Stimulated activated CD8-positive, alpha-beta memory T cell treated with anti-CD3 and anti-CD28 coated beads, Interleukin-15, amount 100 ng/mL, for 1 hour (primary cell): Measurements from ENCODE around the gene NREP.

ENCODE experiments used
- DNase-seq: peaks from one replicate; pipeline ENCODE4 v3.0.0-alpha.2; 2020; ENCODE audit warnings: low read depth

NREP gene

GRCh38 chr5:111765613-111766571 is 8.9 kb upstream of the NREP start:
- no peak for DNase-seq

GRCh38 chr5:111764019-111764418 is 7.0 kb upstream of the NREP start:
- DNase-seq, result no peak

- DNase-seq, result no peak
Observed at GRCh38 chr5:111762895-111763294, 5.9 kb upstream of the NREP start.

GRCh38 chr5:111758284-111758628 is 1.3 kb upstream of the NREP start:
- no peak for DNase-seq

GRCh38 chr5:111757355-111758283 is 625 bp upstream of the NREP start:
- peak; percentile 51 for DNase-seq

- DNase-seq, result no peak
Observed at GRCh38 chr5:111755942-111756381, 1.0 kb downstream of the NREP start.

- DNase-seq, result no peak
Observed at GRCh38 chr5:111755345-111755941, 1.6 kb downstream of the NREP start.

- no peak for DNase-seq
Observed at GRCh38 chr5:111753884-111754589, 3.0 kb downstream of the NREP start.

- no peak for DNase-seq
Observed at GRCh38 chr5:111752426-111752965, 4.5 kb downstream of the NREP start.

- DNase-seq, result no peak
Observed at GRCh38 chr5:111749303-111750026, 7.5 kb downstream of the NREP start.

- no peak for DNase-seq
Observed at GRCh38 chr5:111748304-111748763, 8.7 kb downstream of the NREP start.

GRCh38 chr5:111747337-111747736 is 9.7 kb downstream of the NREP start:
- DNase-seq, result no peak

- no peak for DNase-seq
Observed at GRCh38 chr5:111746791-111747190, 10.2 kb downstream of the NREP start.

GRCh38 chr5:111745075-111745739 is 11.8 kb downstream of the NREP start:
- DNase-seq, result no peak

- no peak for DNase-seq
Observed at GRCh38 chr5:111744455-111744854, 12.5 kb downstream of the NREP start.

GRCh38 chr5:111743988-111744387 is 13.0 kb downstream of the NREP start:
- DNase-seq, result no peak

GRCh38 chr5:111743512-111743911 is 13.5 kb downstream of the NREP start:
- DNase-seq, result no peak

GRCh38 chr5:111742177-111742994 is 14.6 kb downstream of the NREP start:
- DNase-seq, result no peak

GRCh38 chr5:111741278-111741677 is 15.7 kb downstream of the NREP start:
- DNase-seq, result no peak
